PC-9 (cell line): ENCODE results near the gene OR6K2. TPM values are rescaled to one million over a fixed set of nuclear protein-coding genes. Genes with fewer than 3 reads are reported as not detected.
"Not testable (repeated sequence)": the region's sequence is repeated elsewhere in the genome, so short reads cannot be mapped to it uniquely, and the experiment has no call there.

ENCODE experiments used
- BruUV-seq: library from RNA; stranded (reverse); fragments of 400-500 nt; replicated peaks from 2 replicates; lab custom pipeline; 2021; lab: Mats Ljungman, UMichigan
- CTCF ChIA-PET: fragments of 300-600 bp; sonication (Branson Sonifier 250); formaldehyde crosslinking; loops from one replicate; lab custom pipeline; 2022; ENCODE audit warnings: antibody characterized with exemption; lab: Charles Lee
- POLR2A ChIA-PET: fragments of 300-600 bp; sonication (Branson Sonifier 250); formaldehyde crosslinking; loops from one replicate; lab custom pipeline; 2022; ENCODE audit warnings: antibody characterized with exemption; ENCODE audit not compliant: unreplicated experiment; lab: Charles Lee
- DNase-seq, 2 experiments: peaks; one replicate each; pipeline versions ENCODE4 v3.0.0 to v3.0.0-alpha.2; 2015 to 2022; ENCODE audit warnings: mixed read lengths in 1 of 2
- H2AFZ ChIP-seq: fragments of 200-600 bp; sonication (generic); 2 replicates; pipeline ENCODE4 v1.8.1; 2017; ENCODE audit warnings: antibody characterized with exemption
- H3F3A ChIP-seq: fragments of 200-600 bp; sonication (generic); 2 replicates; pipeline ENCODE4 v1.8.1; 2017; ENCODE audit warnings: antibody characterized with exemption, mild to moderate bottlenecking, low read depth; ENCODE audit not compliant: insufficient read depth
- H3K27ac ChIP-seq: fragments of 200-600 bp; sonication (generic); 2 replicates; pipeline ENCODE4 v1.6.1; 2016; ENCODE audit warnings: mixed run types
- H3K27me3 ChIP-seq: fragments of 200-600 bp; sonication (generic); 2 replicates; pipeline ENCODE4 v1.6.1; 2016; ENCODE audit warnings: low read depth, mixed run types; ENCODE audit not compliant: insufficient read depth
- H3K36me3 ChIP-seq: fragments of 200-600 bp; sonication (generic); 2 replicates; pipeline ENCODE4 v1.6.1; 2016; ENCODE audit warnings: low read depth, mixed run types
- H3K4me1 ChIP-seq: fragments of 200-600 bp; sonication (generic); replicated peaks from 2 replicates; pipeline ENCODE4 v1.6.1; 2016; ENCODE audit warnings: mixed run types; ENCODE audit not compliant: insufficient read depth
- H3K4me2 ChIP-seq: fragments of 200-600 bp; sonication (generic); 2 replicates; pipeline ENCODE4 v1.6.1; 2017; ENCODE audit warnings: mixed run types
- H3K4me3 ChIP-seq: fragments of 200-600 bp; sonication (generic); 2 replicates; pipeline ENCODE4 v1.6.1; 2016; ENCODE audit warnings: mixed run types
- H3K79me2 ChIP-seq: fragments of 200-600 bp; sonication (generic); 2 replicates; pipeline ENCODE4 v1.6.1; 2017; ENCODE audit warnings: low read depth, mixed run types
- H3K9me2 ChIP-seq: fragments of 200-600 bp; sonication (generic); 2 replicates; pipeline ENCODE4 v1.8.1; 2017; ENCODE audit warnings: mild to moderate bottlenecking; ENCODE audit not compliant: insufficient read depth
- H3K9me3 ChIP-seq: fragments of 200-600 bp; sonication (generic); 2 replicates; pipeline ENCODE4 v1.8.1; 2016; ENCODE audit warnings: low read depth; ENCODE audit not compliant: insufficient read depth
- H4K20me1 ChIP-seq: fragments of 200-600 bp; sonication (generic); 2 replicates; pipeline ENCODE4 v1.8.1; 2017; ENCODE audit not compliant: insufficient read depth
- CTCF ChIP-seq: fragments of 200-600 bp; sonication (generic); conservative IDR thresholded peaks from 2 replicates; pipeline ENCODE4 v1.6.1; 2017; ENCODE audit warnings: mixed run types, antibody characterized with exemption, mild to moderate bottlenecking, moderate library complexity
- EZH2 ChIP-seq: fragments of 200-600 bp; sonication (generic); IDR thresholded peaks from 2 replicates; pipeline ENCODE4 v1.8.0; 2017; ENCODE audit warnings: antibody characterized with exemption, low read depth
- intact Hi-C: fragments of 100-400 bp; cut with micrococcal nuclease; formaldehyde crosslinking; loops from one replicate; pipeline ENCODE4 v1.10.0; 2022; ENCODE audit not compliant: unreplicated experiment
- total RNA-seq: library from RNA; stranded (reverse); gene quantifications from 2 replicates; pipeline ENCODE4 v1.2.3, GENCODE V29; 2021

Gene OR6K2
- total RNA-seq, 1 experiment from 2014 or later: not detected

- CTCF ChIA-PET: no interaction called here
- intact Hi-C loops: no loop called here
- no peak for TF ChIP-seq CTCF
- TF ChIP-seq EZH2: no peak
These were observed 11.3 kb downstream of the OR6K2 start for GRCh38 chr1:158689110-158689509.

GRCh38 chr1:158688343-158688742, 12.1 kb downstream of the OR6K2 start:
- intact Hi-C loops, H3K4me2 ChIP-seq, H3K27me3 ChIP-seq, H3K4me1 ChIP-seq, BruUV-seq, H3K79me2 ChIP-seq, H3K4me3 ChIP-seq, H3K9me2 ChIP-seq, H3F3A ChIP-seq, H4K20me1 ChIP-seq, H3K9me3 ChIP-seq, POLR2A ChIA-PET, H3K36me3 ChIP-seq, H2AFZ ChIP-seq, DNase-seq, H3K27ac ChIP-seq, CTCF ChIA-PET: not testable (repeated sequence)

More at GRCh38 chr1:158689110-158689509, 11.3 kb downstream of the OR6K2 start:
- no peaks in the 10 kb centered on the region for H3F3A ChIP-seq
- DNase-seq: no peak
- H3K4me2 ChIP-seq: no peak overlapping the region
- H3K4me1 ChIP-seq: no peaks in the 10 kb centered on the region
- H4K20me1 ChIP-seq: no peaks in the 10 kb centered on the region
- POLR2A ChIA-PET: no interaction called here
- 0 out of 2 replicates have a peak, but pooled peaks cover 4% of the 10 kb centered on the region for H3K27me3 ChIP-seq
- H3K9me3 ChIP-seq: no peaks in the 10 kb centered on the region; the same call in 1 of the 2 replicates
- no peak overlapping the region for H3K4me3 ChIP-seq
- no peak overlapping the region for H3K27ac ChIP-seq
- no peaks in the 10 kb centered on the region for H3K9me2 ChIP-seq
- no peaks in the 10 kb centered on the region for H3K79me2 ChIP-seq
- no TSS peak for BruUV-seq
- H2AFZ ChIP-seq: no peak overlapping the region
- H3K36me3 ChIP-seq: no peaks in the 10 kb centered on the region

GRCh38 chr1:158687037-158687436, 13.4 kb downstream of the OR6K2 start:
- no peak overlapping the region for H3K27ac ChIP-seq
- DNase-seq: no peak
- no peaks in the 10 kb centered on the region for H3K36me3 ChIP-seq
- H3K79me2 ChIP-seq: no peaks in the 10 kb centered on the region
- H2AFZ ChIP-seq: no peak overlapping the region
- H3K27me3 ChIP-seq: 0 out of 2 replicates have a peak, but pooled peaks cover 4% of the 10 kb centered on the region
- no peak overlapping the region for H3K4me2 ChIP-seq
- no peaks in the 10 kb centered on the region for H3F3A ChIP-seq
- intact Hi-C loops: no loop called here
- BruUV-seq: no TSS peak
- no peak for TF ChIP-seq EZH2
- TF ChIP-seq CTCF: no peak
- H3K4me3 ChIP-seq: no peak overlapping the region
- no peaks in the 10 kb centered on the region for H4K20me1 ChIP-seq
- H3K9me3 ChIP-seq: no peaks in the 10 kb centered on the region; the same call in 1 of the 2 replicates
- POLR2A ChIA-PET: no interaction called here
- CTCF ChIA-PET: no interaction called here
- H3K9me2 ChIP-seq: no peaks in the 10 kb centered on the region
- H3K4me1 ChIP-seq: no peaks in the 10 kb centered on the region
